DOHH2 (cell line): ENCODE results near the gene GAPT.

Source experiments
- H3F3A ChIP-seq: fragments of 200-600 bp; sonication (generic), shearing (Covaris generic); 2 replicates; pipeline ENCODE4 v1.6.0; 2016; ENCODE audit warnings: antibody characterized with exemption, mild to moderate bottlenecking; ENCODE audit not compliant: control insufficient read depth, insufficient read depth
- H3K27ac ChIP-seq: fragments of 200-600 bp; sonication (generic); 2 replicates; pipeline ENCODE4 v1.5.1; 2014; ENCODE audit warnings: low read depth, mild to moderate bottlenecking, low read length, moderate library complexity
- H3K27me3 ChIP-seq: fragments of 200-600 bp; sonication (generic); 2 replicates; pipeline ENCODE4 v1.6.1; 2014; ENCODE audit warnings: mild to moderate bottlenecking, low read length, mixed read lengths; ENCODE audit not compliant: control insufficient read depth
- H3K36me3 ChIP-seq: fragments of 200-600 bp; sonication (generic); 2 replicates; pipeline ENCODE4 v1.6.1; 2014; ENCODE audit warnings: mild to moderate bottlenecking, low read length, moderate library complexity, mixed read lengths; ENCODE audit not compliant: control insufficient read depth
- H3K4me1 ChIP-seq: fragments of 200-600 bp; sonication (generic); 2 replicates; pipeline ENCODE4 v1.6.1; 2014; ENCODE audit warnings: mild to moderate bottlenecking, low read length, mixed read lengths; ENCODE audit not compliant: control insufficient read depth
- H3K4me2 ChIP-seq: fragments of 200-600 bp; sonication (generic); 2 replicates; pipeline ENCODE4 v1.6.0; 2014; ENCODE audit warnings: mild to moderate bottlenecking, low read length, moderate library complexity
- H3K4me3 ChIP-seq: fragments of 200-600 bp; sonication (generic); 2 replicates; pipeline ENCODE4 v1.5.1; 2014; ENCODE audit warnings: mild to moderate bottlenecking, low read length, mixed read lengths
- H3K79me2 ChIP-seq: fragments of 200-600 bp; sonication (generic); 2 replicates; pipeline ENCODE4 v1.6.1; 2014; ENCODE audit warnings: mild to moderate bottlenecking, low read length, mixed read lengths; ENCODE audit not compliant: control insufficient read depth
- H3K9me2 ChIP-seq: fragments of 200-600 bp; sonication (generic); replicated peaks from 2 replicates; pipeline ENCODE4 v1.6.1; 2014; ENCODE audit warnings: mild to moderate bottlenecking, low read length, mixed read lengths; ENCODE audit not compliant: control insufficient read depth
- H3K9me3 ChIP-seq: fragments of 200-600 bp; sonication (generic); 2 replicates; pipeline ENCODE4 v1.6.1; 2014; ENCODE audit warnings: antibody characterized with exemption, low read length, mixed read lengths; ENCODE audit not compliant: control insufficient read depth, insufficient read depth
- H4K20me1 ChIP-seq: fragments of 200-600 bp; sonication (generic); 2 replicates; pipeline ENCODE4 v1.6.0; 2014; ENCODE audit warnings: low read depth, mild to moderate bottlenecking, antibody characterized with exemption, low read length, moderate library complexity; ENCODE audit not compliant: control insufficient read depth, insufficient read depth
- EZH2phosphoT487 ChIP-seq: fragments of 200-600 bp; sonication (generic); IDR thresholded peaks from 2 replicates; pipeline ENCODE4 v1.6.1; 2017; ENCODE audit warnings: borderline replicate concordance, mild to moderate bottlenecking, antibody characterized with exemption, low read length, moderate library complexity, mixed read lengths
- TF ChIP-seq, protein P1 (sequence below): fragments of 200-600 bp; sonication (generic); IDR thresholded peaks from one replicate; pipeline ENCODE4 v1.5.1; 2014; ENCODE audit warnings: antibody characterized with exemption, mild to moderate bottlenecking, low read depth, low read length; ENCODE audit not compliant: poor library complexity, severe bottlenecking

Gene GAPT

GRCh38 chr5:58466939-58467338, 24.3 kb upstream of the GAPT start:
- no peaks in the 10 kb centered on the region for H3K36me3 ChIP-seq
- H3K4me1 ChIP-seq = peaks cover 7% of the 10 kb centered on the region
- TF ChIP-seq, protein P1, sequence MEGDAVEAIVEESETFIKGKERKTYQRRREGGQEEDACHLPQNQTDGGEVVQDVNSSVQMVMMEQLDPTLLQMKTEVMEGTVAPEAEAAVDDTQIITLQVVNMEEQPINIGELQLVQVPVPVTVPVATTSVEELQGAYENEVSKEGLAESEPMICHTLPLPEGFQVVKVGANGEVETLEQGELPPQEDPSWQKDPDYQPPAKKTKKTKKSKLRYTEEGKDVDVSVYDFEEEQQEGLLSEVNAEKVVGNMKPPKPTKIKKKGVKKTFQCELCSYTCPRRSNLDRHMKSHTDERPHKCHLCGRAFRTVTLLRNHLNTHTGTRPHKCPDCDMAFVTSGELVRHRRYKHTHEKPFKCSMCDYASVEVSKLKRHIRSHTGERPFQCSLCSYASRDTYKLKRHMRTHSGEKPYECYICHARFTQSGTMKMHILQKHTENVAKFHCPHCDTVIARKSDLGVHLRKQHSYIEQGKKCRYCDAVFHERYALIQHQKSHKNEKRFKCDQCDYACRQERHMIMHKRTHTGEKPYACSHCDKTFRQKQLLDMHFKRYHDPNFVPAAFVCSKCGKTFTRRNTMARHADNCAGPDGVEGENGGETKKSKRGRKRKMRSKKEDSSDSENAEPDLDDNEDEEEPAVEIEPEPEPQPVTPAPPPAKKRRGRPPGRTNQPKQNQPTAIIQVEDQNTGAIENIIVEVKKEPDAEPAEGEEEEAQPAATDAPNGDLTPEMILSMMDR = no peak
- TF ChIP-seq EZH2phosphoT487 = no peak
- H3K4me2 ChIP-seq = no peak overlapping the region
- H3F3A ChIP-seq = no peaks in the 10 kb centered on the region
- no peaks in the 10 kb centered on the region for H3K79me2 ChIP-seq
- H3K27me3 ChIP-seq = no peaks in the 10 kb centered on the region
- no peak overlapping the region for H3K27ac ChIP-seq
- no peak overlapping the region for H3K4me3 ChIP-seq
- no peaks in the 10 kb centered on the region for H4K20me1 ChIP-seq
- no peaks in the 10 kb centered on the region for H3K9me2 ChIP-seq
- no peaks in the 10 kb centered on the region for H3K9me3 ChIP-seq

GRCh38 chr5:58469896-58470295, 21.3 kb upstream of the GAPT start:
- no peak for TF ChIP-seq EZH2phosphoT487
- TF ChIP-seq, protein P1 = no peak
- H3F3A ChIP-seq = no peaks in the 10 kb centered on the region

GRCh38 chr5:58475404-58475803, 15.8 kb upstream of the GAPT start:
- Histone ChIP-seq H3K4me1 (no peaks in the 10 kb centered on the region), H3K4me2 (no peak overlapping the region), H3F3A (no peaks in the 10 kb centered on the region), H3K36me3 (no peaks in the 10 kb centered on the region), H3K4me3 (no peak overlapping the region), H4K20me1 (no peaks in the 10 kb centered on the region), H3K79me2 (no peaks in the 10 kb centered on the region), H3K27me3 (no peaks in the 10 kb centered on the region), H3K27ac (no peak overlapping the region), H3K9me2 (no peaks in the 10 kb centered on the region), H3K9me3 (peaks cover 8% of the 10 kb centered on the region; the same call in 1 of the 2 replicates)
- TF ChIP-seq, protein P1 = no peak
- TF ChIP-seq EZH2phosphoT487 = no peak

More at GRCh38 chr5:58469896-58470295, 21.3 kb upstream of the GAPT start:
- Histone ChIP-seq H3K79me2 (no peaks in the 10 kb centered on the region), H3K4me3 (no peak overlapping the region), H4K20me1 (no peaks in the 10 kb centered on the region), H3K9me2 (no peaks in the 10 kb centered on the region), H3K36me3 (no peaks in the 10 kb centered on the region), H3K9me3 (0 out of 2 replicates have a peak, but pooled peaks cover under 1% of the 10 kb centered on the region), H3K4me2 (no peak overlapping the region), H3K27ac (no peak overlapping the region), H3K4me1 (no peaks in the 10 kb centered on the region), H3K27me3 (no peaks in the 10 kb centered on the region)
